ENCODE measurements around the gene SRPX.

SRPX gene, protein sequence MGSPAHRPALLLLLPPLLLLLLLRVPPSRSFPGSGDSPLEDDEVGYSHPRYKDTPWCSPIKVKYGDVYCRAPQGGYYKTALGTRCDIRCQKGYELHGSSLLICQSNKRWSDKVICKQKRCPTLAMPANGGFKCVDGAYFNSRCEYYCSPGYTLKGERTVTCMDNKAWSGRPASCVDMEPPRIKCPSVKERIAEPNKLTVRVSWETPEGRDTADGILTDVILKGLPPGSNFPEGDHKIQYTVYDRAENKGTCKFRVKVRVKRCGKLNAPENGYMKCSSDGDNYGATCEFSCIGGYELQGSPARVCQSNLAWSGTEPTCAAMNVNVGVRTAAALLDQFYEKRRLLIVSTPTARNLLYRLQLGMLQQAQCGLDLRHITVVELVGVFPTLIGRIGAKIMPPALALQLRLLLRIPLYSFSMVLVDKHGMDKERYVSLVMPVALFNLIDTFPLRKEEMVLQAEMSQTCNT

DNA sequence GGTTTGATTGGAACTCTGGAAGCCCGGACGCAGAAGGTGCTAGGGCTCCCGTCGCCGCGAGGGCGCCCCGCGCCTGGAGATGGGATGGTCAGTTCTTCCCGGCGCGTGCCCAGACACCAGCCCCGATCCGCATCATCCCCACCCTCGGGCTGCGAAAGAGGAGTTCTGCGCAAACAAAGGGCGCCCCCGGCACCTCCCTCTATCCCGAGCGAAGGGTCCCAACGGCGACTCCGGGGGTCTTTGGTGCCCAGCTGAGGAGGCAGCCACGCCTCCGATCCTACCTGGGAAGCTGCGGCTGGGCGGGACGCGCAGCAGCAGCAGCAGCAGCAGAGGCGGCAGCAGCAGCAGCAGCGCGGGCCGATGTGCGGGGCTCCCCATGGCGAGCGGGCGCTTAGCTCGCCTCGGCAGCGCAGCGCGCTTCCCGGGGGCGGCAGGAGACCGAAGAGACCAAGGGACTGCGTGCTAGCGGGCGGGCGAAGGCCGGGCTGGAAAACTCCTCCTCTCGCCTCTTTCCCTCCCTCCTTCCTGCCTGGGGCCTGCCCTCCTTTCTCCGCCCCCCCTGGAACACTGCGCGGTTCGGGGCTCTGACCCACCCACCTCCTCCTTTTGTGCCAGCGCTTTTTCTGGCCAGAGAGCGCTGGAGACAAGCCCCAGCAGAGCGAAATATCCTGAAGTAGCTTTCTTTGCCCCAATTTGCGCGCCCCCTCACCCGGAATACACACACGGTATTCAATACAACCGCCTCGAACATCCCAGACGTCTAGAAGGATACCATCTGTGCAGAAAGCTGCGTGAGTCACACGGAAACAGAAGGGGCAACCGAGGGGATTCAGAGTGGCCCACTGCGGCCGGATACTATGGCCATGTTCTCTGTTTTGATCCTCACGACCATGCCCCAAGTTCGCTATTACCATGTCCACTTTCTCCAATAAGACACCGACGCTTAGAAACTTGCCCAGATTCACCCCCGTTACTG, at the start of gene SRPX:
Gene SRPX (minus strand): TSS at position 457 of the 976 bp plus-strand sequence. CDS start 79 bp downstream, at position 378.
- DNase-seq, result peak; percentile 73

DNA sequence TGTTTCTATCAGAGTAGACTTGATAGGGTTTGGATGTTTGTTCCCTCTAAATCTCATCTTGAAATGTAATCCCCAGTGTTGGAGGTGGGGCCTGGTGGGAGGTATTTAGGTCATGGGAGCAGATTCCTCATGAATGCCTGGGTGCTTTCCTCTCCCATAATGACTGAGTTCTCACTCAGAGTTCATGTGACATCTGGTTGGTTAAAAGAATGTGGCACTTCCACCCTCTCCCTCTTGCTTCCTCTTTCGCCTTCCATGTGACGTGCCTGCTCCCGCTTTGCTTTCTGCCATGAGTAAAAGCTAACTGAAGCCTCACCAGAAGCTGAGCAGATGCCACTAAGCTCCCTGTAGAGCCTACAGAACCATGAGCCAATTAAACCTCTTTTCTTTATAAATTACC, 47.3 kb upstream of the SRPX start:
- DNase-seq, result no peak

DNA sequence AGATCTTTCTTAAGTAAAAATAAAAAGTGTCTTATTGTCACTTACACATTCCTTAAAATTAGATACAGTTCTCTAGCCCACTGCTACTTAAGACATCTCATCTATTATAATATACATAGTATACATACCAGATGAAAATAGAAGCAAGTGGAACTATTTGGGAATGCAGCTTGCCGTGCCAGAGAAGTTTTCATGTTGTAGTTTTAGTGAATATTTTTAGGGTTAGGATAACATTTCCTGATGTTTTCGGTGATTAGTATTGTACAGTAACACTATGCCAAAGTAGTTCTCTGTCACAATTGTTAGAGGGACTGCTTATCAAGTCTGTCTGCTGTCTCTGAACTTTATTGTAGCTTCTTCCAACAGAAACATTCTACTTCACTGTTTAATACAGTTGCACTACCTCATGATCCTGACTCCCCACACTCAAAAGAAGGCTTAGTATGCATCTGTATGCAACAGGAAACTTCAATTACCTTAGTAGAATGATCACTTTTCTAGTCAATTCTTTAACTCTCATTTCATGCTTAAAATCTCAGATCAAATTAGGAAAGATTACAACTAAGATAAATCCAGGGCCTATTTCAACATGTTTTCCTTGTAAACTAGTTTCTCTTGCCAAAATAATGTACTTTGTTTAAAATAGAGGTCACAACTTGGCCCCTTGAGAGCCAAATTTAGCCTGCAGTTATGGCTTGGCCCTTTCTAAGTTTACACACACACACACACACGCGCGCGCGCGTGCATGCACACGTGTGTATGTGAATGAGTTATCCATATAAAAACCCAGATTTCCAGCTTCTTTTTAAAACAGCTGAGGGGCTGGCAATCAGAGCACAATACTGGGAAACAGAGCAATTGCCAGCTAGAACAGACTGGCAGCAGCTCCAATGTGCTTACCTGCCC, 42.3 kb upstream of the SRPX start:
- DNase-seq, result no peak

DNA sequence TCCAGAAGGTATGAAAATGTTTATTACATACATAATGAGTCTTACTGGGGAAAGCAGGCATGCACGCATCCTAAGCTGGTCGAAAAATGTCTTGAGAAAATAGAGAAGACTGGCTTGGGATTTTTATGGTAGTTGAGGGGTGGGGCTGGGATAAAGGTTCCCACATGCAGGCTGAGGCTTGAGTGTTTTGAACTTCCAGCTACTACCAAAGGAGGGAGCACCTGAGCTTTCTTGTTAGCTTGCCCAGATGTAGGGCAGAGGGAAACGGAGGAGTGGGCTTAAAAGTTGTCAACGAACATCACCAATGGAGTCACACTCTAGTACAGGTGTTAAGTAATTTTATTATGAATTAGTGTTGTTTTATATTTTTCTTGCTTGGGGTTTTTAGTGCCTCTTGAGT, 39.6 kb upstream of the SRPX start:
- DNase-seq, result no peak

DNA sequence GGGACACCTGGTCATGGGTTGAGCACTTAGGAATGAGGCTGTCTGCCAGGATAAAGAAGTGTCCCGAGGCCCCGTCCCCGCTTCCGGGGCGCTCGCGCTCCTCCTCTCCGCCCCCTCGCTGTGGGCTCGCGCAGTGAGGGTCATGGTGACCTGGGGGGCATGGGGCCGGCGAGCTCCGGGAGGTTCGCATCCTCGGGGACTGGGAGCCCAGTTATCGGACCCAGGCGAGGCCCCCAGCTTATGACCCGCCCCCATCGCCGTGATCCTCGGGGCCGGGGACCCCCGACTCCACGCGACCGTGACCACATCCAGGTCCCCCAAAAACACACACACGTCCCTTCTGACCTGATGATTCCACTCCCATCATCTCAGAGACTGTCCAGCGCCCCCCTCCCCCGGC, 35.3 kb upstream of the SRPX start:
- no peak for DNase-seq

DNA sequence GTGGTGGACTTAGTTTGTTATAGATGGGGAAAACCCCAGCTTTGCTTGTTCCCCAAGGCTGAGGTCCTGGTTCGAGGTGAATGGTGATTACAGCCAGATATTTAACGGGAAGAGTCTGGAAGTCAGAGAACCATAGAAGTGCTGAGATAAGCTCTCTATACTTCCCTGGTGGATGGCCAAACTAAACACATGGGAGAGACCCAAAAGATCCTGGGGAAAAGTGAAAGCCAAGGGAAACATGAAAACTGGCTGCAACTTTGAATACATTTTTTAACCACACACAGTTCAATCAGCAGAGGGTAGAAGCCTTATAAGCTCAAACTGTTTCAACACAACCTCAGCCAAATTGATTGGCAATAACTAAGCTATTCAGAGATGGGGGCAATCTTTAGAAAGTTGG, 29.3 kb upstream of the SRPX start:
- no peak for DNase-seq

DNA sequence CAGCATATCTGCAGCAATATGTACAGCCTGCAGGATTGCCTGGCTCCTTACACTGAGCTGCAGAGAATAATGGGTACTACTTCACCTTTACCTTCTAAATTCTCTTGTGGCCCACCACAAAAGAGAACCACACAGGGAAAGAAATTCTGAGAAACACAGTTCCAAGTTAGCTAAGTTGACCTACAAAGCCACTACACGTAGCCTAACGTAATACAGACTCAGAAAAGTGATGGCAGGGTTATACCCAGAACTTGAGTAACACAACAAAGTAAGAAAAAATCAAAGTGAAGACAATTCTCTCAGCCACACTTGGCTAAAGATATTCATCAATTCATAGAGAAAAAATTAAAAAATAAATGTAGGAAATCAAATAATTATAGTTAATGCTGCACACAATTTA, 26.4 kb upstream of the SRPX start:
- no peak for DNase-seq

DNA sequence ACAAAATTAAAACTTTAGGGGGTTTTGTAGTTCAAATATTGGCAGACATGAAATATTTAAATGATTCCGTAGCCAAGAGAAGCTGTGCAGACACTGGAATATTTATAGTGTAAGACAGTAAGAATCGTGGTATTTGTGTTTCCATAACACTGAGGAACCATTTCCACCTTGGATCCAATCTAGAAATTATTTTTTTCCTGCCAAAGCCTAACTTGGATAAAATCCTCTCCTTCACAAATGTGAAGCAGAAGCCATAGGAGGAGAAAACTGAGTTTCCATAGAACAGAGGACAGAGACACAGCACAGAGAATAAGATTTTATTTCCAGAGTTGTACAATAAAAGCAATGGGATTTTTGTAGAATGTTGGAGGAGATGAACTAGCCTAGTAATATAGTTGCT, 19.9 kb upstream of the SRPX start:
- DNase-seq, result no peak

DNA sequence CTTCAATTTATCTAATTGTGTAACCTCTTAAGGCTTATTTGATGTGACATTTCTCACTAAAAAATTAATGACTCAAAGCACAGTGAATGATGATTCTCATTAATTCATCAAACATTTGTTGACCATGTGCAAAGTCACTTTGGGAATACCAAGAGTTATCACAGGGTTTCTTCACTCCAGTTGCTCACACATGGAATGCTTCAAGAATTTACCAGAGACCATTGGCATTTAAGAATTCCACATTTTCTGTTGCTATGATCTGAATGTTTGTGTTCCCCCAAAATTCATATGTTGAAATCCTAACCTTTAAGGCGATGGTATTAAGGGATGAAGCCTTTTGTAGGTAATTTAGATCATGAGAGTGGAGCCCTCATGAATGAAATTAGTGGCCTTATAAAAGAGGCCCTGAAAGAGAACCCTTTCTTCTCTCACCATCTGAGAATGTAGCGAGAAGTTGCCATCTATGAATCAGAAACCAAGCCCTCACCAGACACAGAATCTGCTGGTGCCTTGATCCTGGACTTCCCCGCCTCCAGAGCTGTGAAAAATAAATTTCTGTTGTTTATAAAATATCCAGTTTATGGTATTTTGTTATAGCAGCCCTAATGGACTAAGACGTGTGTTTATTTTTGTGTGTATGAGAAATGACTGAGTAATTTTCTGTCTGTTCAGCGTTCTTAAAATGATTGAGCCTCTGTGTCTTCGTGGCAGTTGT, 16.4 kb upstream of the SRPX start:
- no peak for DNase-seq

DNA sequence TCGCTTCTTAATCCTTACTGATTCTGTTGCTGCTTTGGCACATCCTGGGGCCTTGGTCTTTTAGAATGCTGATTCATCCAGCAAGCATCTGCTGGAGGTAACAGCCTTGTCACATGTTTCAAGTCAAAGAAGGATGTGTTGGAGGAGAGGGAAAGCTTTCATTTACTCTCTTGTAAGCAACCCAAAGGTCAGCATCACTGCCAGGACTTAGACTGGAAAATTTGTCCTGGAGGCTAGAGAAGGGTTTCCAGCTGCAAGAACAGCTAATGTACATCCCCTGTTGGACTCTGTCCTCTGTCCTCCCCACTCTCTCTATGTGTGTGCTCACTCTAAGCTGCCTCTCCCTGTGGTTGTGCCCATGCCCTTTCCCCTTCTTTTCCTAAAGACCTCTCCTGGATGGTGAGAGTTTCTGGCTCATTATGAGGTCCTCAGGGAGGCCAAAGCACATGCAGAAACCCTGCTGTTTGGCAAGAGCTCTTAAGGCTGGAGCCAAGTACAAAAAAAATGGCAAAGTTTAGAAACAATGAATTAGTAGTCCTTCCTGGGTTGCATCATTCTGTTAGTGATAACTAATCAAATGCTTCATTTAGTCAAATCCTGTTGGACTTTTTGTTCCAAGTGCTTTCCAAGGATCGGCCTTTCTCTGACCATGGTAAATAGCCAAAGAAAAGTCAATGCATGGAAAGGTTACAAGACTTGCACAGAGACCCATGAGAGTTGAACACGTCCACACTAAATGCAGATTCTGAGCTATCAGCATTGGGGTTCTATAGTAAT, 13.4 kb upstream of the SRPX start:
- DNase-seq, result no peak

DNA sequence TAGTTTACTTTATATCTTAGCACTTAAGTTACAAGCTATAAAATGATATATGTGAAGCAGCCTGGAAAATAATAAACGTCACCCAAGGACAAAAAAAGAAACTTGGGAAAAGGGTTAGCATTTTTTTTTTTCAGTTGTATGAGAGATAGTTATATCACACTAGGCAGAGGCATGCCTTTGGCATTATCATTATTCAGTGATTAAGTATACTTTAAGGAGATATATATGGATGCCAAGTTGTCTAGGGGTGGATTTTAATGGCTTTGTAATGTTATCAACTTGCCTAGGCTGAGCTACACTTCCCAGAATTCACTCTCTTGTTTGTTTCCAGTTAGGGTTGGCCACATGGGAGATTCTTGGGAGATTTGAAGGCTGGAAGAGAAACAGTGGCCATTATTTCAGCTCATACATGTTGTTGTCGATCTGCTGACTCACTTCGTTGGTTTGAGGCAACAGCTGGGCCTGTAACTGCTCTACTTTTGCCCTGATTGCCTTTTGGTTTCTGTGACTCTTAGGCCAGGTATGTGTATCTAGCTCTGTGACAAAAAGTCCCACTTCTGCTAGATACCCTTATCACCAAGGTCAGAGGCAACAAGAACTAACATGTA, 11.5 kb upstream of the SRPX start:
- DNase-seq, result no peak

DNA sequence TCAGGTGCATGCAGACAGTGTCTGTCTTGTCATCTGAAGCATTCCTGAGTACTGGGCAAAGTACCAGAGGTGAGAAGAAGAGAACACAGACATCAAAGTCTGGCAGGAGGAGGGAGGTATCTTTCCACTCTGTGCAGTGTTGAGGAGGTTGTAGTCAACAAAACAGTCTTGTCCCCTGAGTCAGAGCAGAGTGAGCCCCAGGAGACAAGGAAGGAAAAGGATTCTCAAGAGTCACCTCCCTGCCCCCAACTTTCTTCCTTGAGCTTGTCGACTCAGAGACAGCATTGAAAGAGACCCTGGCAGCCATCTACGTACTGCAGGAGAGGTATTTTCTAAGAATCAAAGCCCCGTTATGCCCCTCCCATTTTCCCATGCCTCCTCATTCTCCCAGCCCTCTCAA, 4.4 kb upstream of the SRPX start:
- DNase-seq, result no peak

DNA sequence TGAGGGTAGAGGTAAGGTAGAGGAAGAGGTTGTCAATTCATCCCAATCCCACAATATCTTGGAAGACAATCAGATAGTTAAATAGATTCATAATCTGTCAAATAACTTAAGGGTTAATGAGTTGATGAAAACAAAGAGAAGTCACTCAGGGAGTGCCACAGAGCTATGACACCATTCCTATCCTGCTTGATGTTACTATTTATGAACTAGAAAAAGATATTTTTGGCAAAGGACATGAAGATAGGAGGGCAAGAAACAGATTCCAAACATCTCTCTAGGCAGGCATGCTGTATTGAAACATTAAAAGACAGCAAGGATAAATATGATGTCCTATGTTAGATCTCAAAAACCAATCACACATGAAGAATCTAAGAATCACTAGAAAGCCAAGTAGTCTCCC, 3.5 kb upstream of the SRPX start:
- DNase-seq, result no peak

DNA sequence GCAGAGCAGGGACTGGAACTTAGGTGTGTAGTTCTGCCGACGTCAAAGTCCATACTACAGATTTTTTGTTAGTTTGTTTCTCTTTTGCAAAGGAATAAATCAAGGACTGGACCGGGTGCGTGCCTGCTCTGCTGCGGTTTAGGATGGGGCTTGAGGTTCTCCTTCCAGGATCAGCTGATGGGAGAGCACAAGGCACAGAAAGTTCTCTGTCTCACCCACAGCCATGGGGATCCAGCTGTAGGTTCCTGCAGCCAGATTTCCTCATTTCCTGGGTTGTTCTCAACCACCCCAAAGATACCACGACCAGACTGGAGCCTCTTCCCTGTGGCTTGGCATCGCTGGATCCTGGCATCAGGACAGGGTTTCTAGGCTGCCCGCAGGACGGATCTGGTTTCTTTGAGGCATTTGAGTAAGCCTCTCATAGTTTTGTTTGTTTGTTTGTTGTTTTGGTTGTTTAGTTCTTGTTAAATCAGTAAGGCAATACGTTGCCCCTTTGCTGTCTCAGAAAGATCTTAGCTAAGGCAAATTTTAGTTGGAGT, 789 bp upstream of the SRPX start:
- no peak for DNase-seq

DNA sequence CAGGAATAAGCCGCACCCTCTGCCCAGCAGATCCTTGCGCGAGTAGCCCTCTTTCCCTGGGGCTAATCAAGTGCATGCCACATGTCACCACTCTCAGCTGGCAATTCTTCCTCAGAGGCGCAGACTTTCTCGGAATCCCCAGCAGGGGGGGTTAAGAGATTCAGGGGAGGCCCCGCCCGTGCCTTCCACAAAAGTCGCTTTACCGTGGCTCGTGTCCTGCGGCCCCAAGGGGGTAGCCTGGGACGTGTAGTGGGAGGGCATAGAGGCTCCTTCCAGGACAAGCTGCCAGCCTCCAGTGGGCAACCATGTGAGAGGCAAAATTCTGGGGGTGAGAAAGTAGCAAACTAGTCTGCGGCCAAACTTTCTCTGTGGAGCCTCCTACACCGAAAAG, 652 bp downstream of the SRPX start:
- peak; percentile 72 for DNase-seq

DNA sequence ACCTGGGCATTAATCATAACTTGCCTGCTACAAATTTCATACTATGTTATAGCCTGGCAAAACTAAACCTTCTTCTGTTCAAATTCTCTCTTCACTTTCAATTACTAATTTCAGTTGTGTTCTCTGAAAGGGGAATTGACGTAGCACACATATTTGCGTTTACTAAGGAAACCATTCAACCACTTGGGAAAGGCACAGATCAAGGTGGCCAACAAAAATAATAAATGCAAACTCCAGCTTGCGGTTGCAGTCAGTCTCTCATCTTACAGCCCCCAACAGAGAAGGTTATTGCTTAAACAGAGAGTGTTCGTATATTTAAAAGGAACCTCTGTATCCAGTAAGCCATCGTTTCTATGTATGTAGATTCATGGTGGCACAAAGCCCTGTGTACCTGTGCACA, 4.0 kb downstream of the SRPX start:
- DNase-seq, result no peak

DNA sequence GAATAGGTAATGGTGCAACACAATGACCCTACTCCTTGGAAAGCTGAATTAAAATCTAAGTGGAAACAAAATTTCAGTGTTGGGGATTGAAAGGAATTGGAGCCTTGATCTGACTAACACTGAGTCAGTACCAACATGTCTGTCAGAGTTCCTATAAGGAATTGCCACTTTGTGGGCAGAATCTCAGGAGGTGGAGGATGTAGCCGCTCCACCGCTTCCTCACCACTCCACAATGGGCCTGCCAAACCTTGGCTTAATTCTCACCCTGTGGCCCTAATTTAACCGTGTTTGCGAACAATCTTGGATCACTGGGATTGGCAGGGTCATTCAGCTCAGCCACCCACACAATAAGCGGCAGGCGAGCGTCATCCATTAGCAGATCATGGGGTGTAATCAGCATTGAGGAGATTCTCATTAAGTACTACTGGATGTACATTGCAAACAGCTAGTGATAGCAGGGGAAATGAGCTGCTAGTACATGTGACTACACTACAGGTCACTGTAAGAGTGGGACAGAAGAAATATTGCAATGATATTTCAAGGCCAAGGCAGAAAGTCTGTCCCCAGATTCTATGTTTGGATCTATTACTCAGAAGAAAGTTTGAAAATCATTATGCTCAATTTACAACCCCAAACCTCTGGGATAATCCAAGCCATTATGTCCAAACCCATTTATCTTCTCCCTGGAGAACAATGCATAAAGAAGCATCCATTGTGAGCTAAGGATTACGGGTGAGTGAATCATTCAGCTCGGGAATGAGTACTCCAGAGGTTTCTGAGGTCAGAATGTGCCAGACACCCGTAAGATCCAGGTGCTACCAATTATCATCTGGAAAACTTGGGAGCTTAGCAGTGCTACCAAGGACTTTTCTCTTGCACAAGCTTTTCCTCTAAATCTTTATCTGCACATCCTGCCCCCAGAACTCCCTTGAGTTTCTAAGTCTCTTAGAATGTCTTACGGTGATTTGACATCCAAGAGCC, 5.8 kb downstream of the SRPX start:
- DNase-seq, result peak; percentile 37

DNA sequence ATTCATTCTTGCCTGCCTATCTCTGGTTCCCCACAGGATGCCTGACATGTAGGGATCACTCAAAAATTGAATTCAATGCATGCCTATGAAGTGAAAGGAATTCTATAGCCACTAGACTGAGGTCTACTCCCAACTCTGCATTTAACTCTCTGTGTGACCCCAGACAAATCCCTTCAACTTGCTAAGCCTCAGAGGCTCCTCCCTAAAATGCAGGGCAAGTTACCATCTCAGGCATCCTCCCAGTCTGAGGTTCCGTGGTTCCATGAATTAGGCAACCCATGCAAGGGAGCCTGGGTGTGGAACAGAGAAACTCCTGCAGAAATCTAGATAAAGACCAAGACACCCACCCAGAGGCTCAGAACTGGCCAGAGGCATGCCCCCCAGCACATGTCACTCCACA, 6.6 kb downstream of the SRPX start:
- no peak for DNase-seq

Measured in retina (tissue), 1 donor.